HG02571 (cell line): ENCODE data around the gene SSX5.
"Not testable (repeated sequence)": the region's sequence is repeated elsewhere in the genome, so short reads cannot be mapped to it uniquely, and the experiment has no call there.

Source experiments
- ATAC-seq: cut with Tn5 transposase; IDR thresholded peaks from one replicate; pipeline ENCODE4 v1.9.1; 2021; ENCODE audit warnings: mild to moderate bottlenecking, moderate library complexity; ENCODE audit not compliant: unreplicated experiment

Gene SSX5

GRCh38 chrX:48196745-48197201 is at the start of gene SSX5:
TSS of gene SSX5 (minus strand) at chrX:48196795. CDS start at chrX:48195358, 1,437 bp downstream.
- no peak for ATAC-seq

- ATAC-seq, result not testable (repeated sequence)
Observed at GRCh38 chrX:48224196-48224595, 27.6 kb upstream of the SSX5 start.

GRCh38 chrX:48214341-48214740 is 17.7 kb upstream of the SSX5 start:
- not testable (repeated sequence) for ATAC-seq

- not testable (repeated sequence) for ATAC-seq
Observed at GRCh38 chrX:48190024-48190423, 6.6 kb downstream of the SSX5 start.

- not testable (repeated sequence) for ATAC-seq
Observed at GRCh38 chrX:48181882-48182281, 14.7 kb downstream of the SSX5 start.

GRCh38 chrX:48180811-48181210 is 15.8 kb downstream of the SSX5 start:
- ATAC-seq, result no peak

GRCh38 chrX:48179691-48180090 is 16.9 kb downstream of the SSX5 start:
- ATAC-seq, result no peak

GRCh38 chrX:48166322-48166721 is 30.3 kb downstream of the SSX5 start:
- not testable (repeated sequence) for ATAC-seq

GRCh38 chrX:48165241-48165640 is 31.4 kb downstream of the SSX5 start:
- ATAC-seq, result no peak

GRCh38 chrX:48156014-48156413 is 40.6 kb downstream of the SSX5 start:
- no peak for ATAC-seq

GRCh38 chrX:48154796-48155195 is 41.8 kb downstream of the SSX5 start:
- ATAC-seq, result no peak

- no peak for ATAC-seq
Observed at GRCh38 chrX:48153769-48154168, 42.8 kb downstream of the SSX5 start.

- not testable (repeated sequence) for ATAC-seq
Observed at GRCh38 chrX:48142697-48143096, 53.9 kb downstream of the SSX5 start.

GRCh38 chrX:48141810-48142508 is 54.6 kb downstream of the SSX5 start:
- ATAC-seq, result not testable (repeated sequence)

- not testable (repeated sequence) for ATAC-seq
Observed at GRCh38 chrX:48139076-48139475, 57.5 kb downstream of the SSX5 start.
